ENCODE data around the gene ANTKMT.

The ANTKMT gene

GRCh38 chr16:766008-766819 lies 45.3 kb downstream of the ANTKMT start:
- no peak for DNase-seq

GRCh38 chr16:766820-767640 lies 46.1 kb downstream of the ANTKMT start:
- no peak for DNase-seq

- no peak for DNase-seq
These were observed 46.8 kb downstream of the ANTKMT start for GRCh38 chr16:767743-768235.

GRCh38 chr16:768428-768827 lies 47.5 kb downstream of the ANTKMT start:
- DNase-seq = no peak

- DNase-seq = no peak
These were observed 48.3 kb downstream of the ANTKMT start for GRCh38 chr16:769184-769784.

- no peak for DNase-seq
These were observed 49.0 kb downstream of the ANTKMT start for GRCh38 chr16:769934-770333.

GRCh38 chr16:770411-770810 lies 49.5 kb downstream of the ANTKMT start:
- DNase-seq = no peak

Measured in NCI-H1105 (cell line).